ENCODE measurements around the gene ANKRD34A.

Gene ANKRD34A

DNA sequence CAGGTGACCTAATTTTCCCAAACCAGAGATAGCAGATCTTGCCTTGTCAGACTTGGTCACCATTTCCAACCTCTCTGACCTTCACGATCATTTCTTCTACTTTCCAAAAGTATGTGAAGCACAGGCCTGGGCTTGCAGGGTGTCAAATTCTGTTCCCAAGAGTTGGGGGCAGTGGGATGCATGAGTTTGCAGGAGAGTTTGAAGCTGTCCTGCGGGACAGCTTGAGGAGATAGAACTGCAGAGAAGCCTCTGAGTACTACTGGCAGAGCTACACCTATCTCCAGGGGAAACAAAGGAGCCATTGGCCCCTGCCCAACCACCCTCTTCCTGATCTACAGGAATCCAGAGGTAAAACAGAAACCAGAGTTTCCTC is 20.7 kb upstream of the ANKRD34A start:
- in situ Hi-C loops (cut with MboI; ENCODE audit: low pct_unique_long_range_greater_than_20kb, low sequenced_read_pairs, unreplicated experiment), result no loop called here
- no peak for DNase-seq (ENCODE audit: low spot score)
- TF ChIP-seq, protein P1, sequence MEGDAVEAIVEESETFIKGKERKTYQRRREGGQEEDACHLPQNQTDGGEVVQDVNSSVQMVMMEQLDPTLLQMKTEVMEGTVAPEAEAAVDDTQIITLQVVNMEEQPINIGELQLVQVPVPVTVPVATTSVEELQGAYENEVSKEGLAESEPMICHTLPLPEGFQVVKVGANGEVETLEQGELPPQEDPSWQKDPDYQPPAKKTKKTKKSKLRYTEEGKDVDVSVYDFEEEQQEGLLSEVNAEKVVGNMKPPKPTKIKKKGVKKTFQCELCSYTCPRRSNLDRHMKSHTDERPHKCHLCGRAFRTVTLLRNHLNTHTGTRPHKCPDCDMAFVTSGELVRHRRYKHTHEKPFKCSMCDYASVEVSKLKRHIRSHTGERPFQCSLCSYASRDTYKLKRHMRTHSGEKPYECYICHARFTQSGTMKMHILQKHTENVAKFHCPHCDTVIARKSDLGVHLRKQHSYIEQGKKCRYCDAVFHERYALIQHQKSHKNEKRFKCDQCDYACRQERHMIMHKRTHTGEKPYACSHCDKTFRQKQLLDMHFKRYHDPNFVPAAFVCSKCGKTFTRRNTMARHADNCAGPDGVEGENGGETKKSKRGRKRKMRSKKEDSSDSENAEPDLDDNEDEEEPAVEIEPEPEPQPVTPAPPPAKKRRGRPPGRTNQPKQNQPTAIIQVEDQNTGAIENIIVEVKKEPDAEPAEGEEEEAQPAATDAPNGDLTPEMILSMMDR (IDR thresholded peaks at IDR 0.05; ENCODE audit: extremely low read depth, insufficient read depth, missing control alignments), result no peak

- in situ Hi-C loops (cut with MboI; ENCODE audit: low pct_unique_long_range_greater_than_20kb, low sequenced_read_pairs, unreplicated experiment), result no loop called here
- DNase-seq (ENCODE audit: low spot score), result no peak
- TF ChIP-seq, protein P1 (IDR thresholded peaks at IDR 0.05; ENCODE audit: extremely low read depth, insufficient read depth, missing control alignments), result no peak
Observed at GRCh38 chr1:145983960-145984830, 19.8 kb upstream of the ANKRD34A start.

- in situ Hi-C loops (cut with MboI; ENCODE audit: low pct_unique_long_range_greater_than_20kb, low sequenced_read_pairs, unreplicated experiment), result no loop called here
- no peak for DNase-seq (ENCODE audit: low spot score)
- TF ChIP-seq, protein P1 (IDR thresholded peaks at IDR 0.05; ENCODE audit: extremely low read depth, insufficient read depth, missing control alignments), result no peak
Observed at GRCh38 chr1:145983206-145983675, 18.9 kb upstream of the ANKRD34A start.

DNA sequence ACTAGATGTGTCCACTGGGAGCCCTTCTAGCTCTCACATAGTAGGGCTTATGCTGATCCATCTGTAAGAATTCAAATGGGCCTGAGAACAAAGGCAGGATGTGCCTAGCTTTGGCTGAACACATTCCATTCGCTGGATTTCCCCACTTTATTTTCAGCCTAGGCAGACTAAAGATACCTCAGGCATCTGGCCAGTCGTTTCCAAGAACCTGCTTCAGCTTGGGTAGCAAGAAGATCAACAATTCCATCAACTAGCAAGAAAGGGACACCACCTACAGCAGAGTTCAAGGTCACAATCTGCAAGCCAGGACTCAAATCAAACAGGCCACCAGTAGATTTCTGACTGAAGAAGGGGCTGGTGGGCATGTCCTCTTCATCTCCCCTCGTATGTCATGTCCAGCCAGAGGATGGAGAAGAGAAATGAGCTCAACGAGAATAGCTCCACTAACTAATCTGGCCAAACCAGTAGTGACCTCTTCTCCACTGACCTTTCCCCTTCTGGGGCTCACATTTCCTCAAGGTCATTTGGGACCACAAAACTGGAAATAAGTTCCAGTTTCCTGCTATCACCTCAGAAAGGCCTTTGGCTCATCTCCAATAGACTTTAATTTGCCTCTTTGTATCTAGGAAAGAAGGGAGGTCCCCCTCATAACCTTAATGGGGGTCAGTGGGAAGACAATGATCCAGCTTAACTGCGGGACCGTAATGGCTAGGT is 17.8 kb upstream of the ANKRD34A start:
- DNase-seq (ENCODE audit: low spot score), result no peak
- in situ Hi-C loops (cut with MboI; ENCODE audit: low pct_unique_long_range_greater_than_20kb, low sequenced_read_pairs, unreplicated experiment), result no loop called here
- TF ChIP-seq, protein P1 (IDR thresholded peaks at IDR 0.05; ENCODE audit: extremely low read depth, insufficient read depth, missing control alignments), result no peak

DNA sequence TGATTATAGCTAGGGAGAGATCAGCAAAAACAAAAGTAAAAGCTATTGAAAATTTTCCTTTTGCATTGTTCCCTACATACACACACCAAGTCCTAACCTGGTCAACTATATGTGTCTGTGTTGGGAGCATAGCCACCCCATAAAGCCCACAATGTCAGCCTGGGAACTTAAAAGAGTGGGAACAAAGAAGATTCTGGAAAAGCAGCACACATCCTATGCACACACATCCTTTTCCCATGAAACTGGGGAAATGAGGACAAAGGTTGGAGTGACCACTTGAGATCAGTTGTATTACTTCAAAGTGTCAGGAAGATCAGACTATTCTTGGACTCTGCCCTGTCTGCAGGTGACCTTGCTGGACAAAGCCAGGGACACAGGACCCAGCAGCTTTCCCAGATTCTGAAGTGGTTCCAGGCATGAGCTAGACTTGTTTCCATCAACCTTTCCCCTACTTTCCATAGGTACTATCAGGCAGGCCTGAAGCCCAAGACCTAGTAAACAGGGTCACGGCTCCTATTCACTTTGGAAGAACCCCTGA is 16.2 kb upstream of the ANKRD34A start:
- TF ChIP-seq, protein P1 (IDR thresholded peaks at IDR 0.05; ENCODE audit: extremely low read depth, insufficient read depth, missing control alignments), result no peak
- in situ Hi-C loops (cut with MboI; ENCODE audit: low pct_unique_long_range_greater_than_20kb, low sequenced_read_pairs, unreplicated experiment), result no loop called here
- DNase-seq (ENCODE audit: low spot score), result no peak

DNA sequence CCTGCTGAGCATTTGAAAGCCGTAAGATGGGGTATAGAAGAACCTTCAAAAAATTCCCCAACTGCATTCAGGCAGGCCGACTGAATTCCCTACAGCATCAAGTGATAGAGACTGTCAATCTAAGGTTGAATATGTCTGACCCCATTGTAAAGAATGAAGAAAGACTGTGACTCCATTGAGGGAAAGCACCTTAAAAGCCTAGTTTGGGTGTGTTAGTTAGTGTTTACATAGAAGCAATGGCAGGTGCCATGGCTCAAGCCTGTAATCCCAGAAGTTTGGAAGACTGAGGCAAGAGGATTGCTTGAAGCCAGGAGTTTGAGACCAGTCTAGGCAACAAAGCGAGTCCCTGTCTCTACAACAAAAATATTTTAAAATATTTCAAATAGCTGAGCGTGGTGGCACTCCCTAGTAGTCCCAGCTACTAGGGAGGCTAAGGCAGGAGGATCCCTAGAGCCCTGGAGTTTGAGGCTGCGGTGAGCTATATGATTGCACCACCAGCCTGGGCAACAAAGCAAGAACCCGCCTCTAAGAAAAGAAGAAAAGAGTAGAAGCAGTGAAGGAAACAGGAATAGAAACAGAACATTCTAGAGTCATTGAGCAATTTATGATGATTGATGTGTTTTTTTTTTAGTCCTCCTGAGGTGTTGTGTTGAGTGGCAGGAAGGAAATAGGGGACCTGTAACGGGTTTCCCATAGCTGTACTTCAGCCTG is 15.5 kb upstream of the ANKRD34A start:
- TF ChIP-seq, protein P1 (IDR thresholded peaks at IDR 0.05; ENCODE audit: extremely low read depth, insufficient read depth, missing control alignments), result no peak
- in situ Hi-C loops (cut with MboI; ENCODE audit: low pct_unique_long_range_greater_than_20kb, low sequenced_read_pairs, unreplicated experiment), result no loop called here
- no peak for DNase-seq (ENCODE audit: low spot score)

Measured in GM13977 (cell line).